Thoracic aorta (tissue), 2 donors: ENCODE data around the gene ANO9. TPM values are rescaled to one million over a fixed set of nuclear protein-coding genes. Genes with fewer than 3 reads are reported as not detected.

Experiments
- ATAC-seq: fragments of 150-250 bp; one replicate; pipeline ENCODE4 v1.8.0; 2017; ENCODE audit warnings: low read depth; ENCODE audit not compliant: insufficient number of reproducible peaks, low FRiP score
- DNase-seq: peaks from one replicate; pipeline ENCODE4 v3.0.0-alpha.2; 2020; ENCODE audit warnings: low spot score
- H3K27ac ChIP-seq, 2 donors: fragments of 200-600 bp; sonication (generic); 1 replicate in 1 of 2; 2 replicates in 1 of 2; pipeline ENCODE4 v1.5.1; 2016; ENCODE audit warnings: mild to moderate bottlenecking in 2 of 2, moderate library complexity in 2 of 2
- H3K27me3 ChIP-seq: fragments of 200-600 bp; sonication (generic); replicated peaks from 2 replicates; pipeline ENCODE4 v1.6.0; 2016; ENCODE audit warnings: mild to moderate bottlenecking; ENCODE audit not compliant: insufficient read depth
- H3K36me3 ChIP-seq: fragments of 200-600 bp; sonication (generic); one replicate; pipeline ENCODE4 v1.5.1; 2016
- H3K4me1 ChIP-seq, 2 donors: fragments of 200-600 bp; sonication (generic); 1 replicate in 1 of 2; 2 replicates in 1 of 2; pipeline versions ENCODE4 v1.5.1 to v1.6.0; 2016; ENCODE audit warnings: low read depth in 2 of 2, mild to moderate bottlenecking in 1 of 2; ENCODE audit not compliant: control insufficient read depth in 1 of 2
- H3K4me3 ChIP-seq: fragments of 200-600 bp; sonication (generic); 2 replicates; pipeline ENCODE4 v1.5.1; 2016; ENCODE audit warnings: mild to moderate bottlenecking
- H3K9me3 ChIP-seq: fragments of 200-600 bp; sonication (generic); 2 replicates; pipeline ENCODE4 v1.5.1; 2016
- CTCF ChIP-seq: fragments of 200-600 bp; sonication (generic); IDR thresholded peaks from one replicate; pipeline ENCODE4 v1.5.1; 2019; ENCODE audit warnings: antibody characterized with exemption
- total RNA-seq, 2 donors: library from RNA; depleted of rRNA; stranded (reverse); fragments of >200 nt; gene quantifications; one replicate each; pipeline versions ENCODE4 v1.1.0 to v1.2.3, GENCODE V29; 2016

ANO9 gene
- total RNA-seq, 2 donors from 2014 or later: 0.68 to 2.7 TPM

DNA sequence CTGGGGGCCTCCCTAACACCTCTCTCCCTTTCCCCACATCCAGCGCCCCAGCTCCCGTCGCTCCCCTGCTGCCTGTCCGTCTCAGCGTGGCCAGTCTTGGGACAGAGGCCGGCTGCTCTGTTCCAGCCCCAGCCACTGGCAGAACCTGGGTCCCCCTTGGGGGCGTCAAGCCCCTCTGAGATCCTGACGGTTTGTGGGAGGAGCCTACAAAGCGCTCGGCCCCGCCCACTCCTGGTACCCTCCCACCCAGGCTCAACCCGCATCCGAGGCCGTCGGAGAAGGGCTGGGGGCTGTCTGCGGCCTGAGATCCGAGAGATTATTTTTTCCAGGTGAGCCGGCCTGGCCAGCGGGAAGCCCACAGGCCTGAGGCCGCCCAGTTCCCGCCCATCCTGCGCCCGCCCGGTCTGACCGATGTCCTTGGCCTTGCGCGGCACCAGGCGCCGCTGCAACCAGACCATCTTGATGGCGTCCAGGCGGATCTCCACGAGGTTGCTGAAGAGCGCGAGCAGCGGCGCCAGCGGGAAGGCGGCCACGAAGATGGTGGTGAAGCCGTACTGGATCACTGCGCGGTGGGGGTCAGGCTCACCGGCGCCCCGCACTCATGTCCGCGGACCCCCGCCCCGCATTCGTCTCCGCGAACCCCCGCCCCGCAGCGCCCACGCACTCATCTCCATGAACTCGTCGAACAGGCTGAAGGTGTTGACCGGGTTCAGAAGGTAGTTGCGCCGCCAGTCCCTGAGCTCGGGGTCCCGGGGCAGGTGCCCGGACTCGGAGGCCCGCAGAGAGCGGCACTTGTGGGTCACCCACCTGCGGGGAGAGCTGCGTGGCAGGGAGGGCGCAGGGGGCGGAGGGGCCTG lies 21.5 kb downstream of the ANO9 start:
- Histone ChIP-seq H3K4me3 (no peak overlapping the region), H3K4me1 (peaks cover 0 to 13% of the 10 kb centered on the region in 2 donors), H3K36me3 (no peaks in the 10 kb centered on the region), H3K27me3 (peaks cover 4% of the 10 kb centered on the region), H3K27ac (no peak overlapping the region), H3K9me3 (no peaks in the 10 kb centered on the region)
- ATAC-seq: no peak
- TF ChIP-seq CTCF: no peak
- no peak for DNase-seq

DNA sequence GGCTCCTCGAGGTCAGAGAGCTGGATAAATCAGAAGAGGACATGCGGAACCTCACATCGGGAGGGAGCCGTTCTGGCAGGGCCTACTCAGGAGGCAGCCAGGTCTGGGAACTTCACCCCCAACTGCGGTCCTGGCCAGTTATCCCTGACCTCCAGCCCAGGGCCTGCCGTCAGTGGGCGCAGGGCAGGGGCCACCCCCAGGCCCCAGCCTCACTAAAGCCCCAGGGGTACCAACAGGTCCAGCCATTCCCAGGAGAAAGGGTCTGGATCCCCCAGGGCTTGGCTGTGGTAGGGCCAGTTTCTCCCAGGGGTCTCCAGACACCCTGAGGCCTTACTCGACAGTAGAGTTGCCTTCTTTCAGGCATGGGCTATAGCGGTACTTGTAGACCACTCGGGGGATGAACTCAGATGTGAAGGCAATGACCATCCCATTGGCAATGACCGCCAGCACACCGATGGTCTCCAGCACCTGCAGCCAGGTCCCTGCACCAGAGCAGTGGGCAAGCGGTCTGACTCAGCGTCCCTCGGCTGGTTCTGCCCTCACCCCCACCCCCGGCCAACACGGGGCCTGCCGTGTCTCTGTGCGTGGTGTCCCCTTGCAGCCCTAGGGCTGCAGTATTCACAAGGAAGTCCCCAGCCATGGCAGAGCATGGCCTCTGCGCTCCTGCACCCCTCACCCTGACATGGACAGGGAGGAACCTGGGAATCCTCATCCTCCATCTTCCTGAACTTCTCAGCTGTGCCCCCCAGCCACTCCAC lies 22.4 kb downstream of the ANO9 start:
- Histone ChIP-seq H3K27ac (no peak overlapping the region), H3K36me3 (no peaks in the 10 kb centered on the region), H3K4me1 (peaks cover 0 to 13% of the 10 kb centered on the region in 2 donors), H3K9me3 (no peaks in the 10 kb centered on the region), H3K27me3 (peaks cover 4% of the 10 kb centered on the region), H3K4me3 (no peak overlapping the region)
- ATAC-seq (no peak), DNase-seq (no peak)
- no peak for TF ChIP-seq CTCF

- Histone ChIP-seq H3K4me3 (no peak overlapping the region), H3K4me1 (peaks cover 0 to 13% of the 10 kb centered on the region in 2 donors), H3K9me3 (no peaks in the 10 kb centered on the region), H3K27me3 (peaks cover 4% of the 10 kb centered on the region), H3K36me3 (no peaks in the 10 kb centered on the region), H3K27ac (no peak overlapping the region)
- no peak for DNase-seq
- TF ChIP-seq CTCF: no peak
- ATAC-seq: no peak
Observed at GRCh38 chr11:418343-419247, 23.2 kb downstream of the ANO9 start.

DNA sequence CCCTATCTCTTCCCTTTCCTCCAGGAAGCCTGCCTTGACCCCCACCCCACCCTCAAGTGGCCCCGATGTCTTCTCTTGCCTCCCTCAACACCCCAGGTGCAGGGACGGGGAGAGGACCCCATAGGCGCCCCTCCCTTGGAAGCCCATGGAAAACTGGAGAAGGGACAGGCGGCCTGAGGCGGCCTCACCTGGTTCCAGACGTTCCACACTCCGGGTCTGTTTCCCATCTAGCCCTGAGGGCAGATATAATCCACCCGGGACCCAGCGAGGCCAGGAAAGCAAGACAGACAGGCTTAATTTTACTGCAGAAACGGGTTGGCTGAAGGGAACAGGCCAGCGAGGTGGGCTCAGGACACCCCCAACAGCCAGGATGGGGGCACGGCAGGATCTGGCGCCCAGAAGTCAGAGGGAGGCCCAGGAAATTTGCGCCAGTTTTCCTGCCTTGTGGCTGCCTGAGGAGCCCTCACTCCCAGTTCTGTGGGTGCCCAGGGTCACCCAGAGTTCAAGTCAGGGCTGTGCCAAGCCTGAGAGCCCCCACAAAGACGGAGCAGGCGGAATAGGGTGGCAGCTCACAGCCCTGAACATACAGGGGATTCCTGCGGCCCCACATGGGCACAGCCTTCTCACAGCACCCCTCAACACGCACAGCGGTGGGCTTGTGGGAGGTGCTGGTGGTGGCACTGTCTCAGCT lies 24.0 kb downstream of the ANO9 start:
- H3K9me3 ChIP-seq: no peaks in the 10 kb centered on the region
- no peaks in the 10 kb centered on the region for H3K36me3 ChIP-seq
- H3K27me3 ChIP-seq: no peaks in the 10 kb centered on the region
- peak overlapping the region; percentile 72 for H3K4me3 ChIP-seq
- DNase-seq (no peak), ATAC-seq (no peak)
- peaks cover 0 to 13% of the 10 kb centered on the region in 2 donors for H3K4me1 ChIP-seq
- TF ChIP-seq CTCF: no peak
- H3K27ac ChIP-seq: no peak overlapping the region
